Measurements from ENCODE around the gene DNAJC13. TPM values are rescaled to one million over a fixed set of nuclear protein-coding genes. Genes with fewer than 3 reads are reported as not detected.

Gene DNAJC13
- total and polyA plus RNA-seq, 7 donors, result 7.4 to 30.9 (median 24.7) TPM

GRCh38 chr3:132378846-132379245 lies 38.5 kb upstream of the DNAJC13 start:
- Histone ChIP-seq H3K9me3 (no peaks in the 10 kb centered on the region), H3K27me3 (ENCODE audit: insufficient read depth in 3 of 3, low read length in 2 of 3) (peaks cover 0 to 2% (median 0%) of the 10 kb centered on the region in 3 donors), H3K4me3 (no peak overlapping the region), H3K36me3 (ENCODE audit: insufficient read depth in 1 of 2, low read depth in 1 of 2) (no peaks in the 10 kb centered on the region), H3K27ac (no peak overlapping the region), H3K4me1 (no peaks in the 10 kb centered on the region)
- no peak for ATAC-seq
- TF ChIP-seq, protein P1, sequence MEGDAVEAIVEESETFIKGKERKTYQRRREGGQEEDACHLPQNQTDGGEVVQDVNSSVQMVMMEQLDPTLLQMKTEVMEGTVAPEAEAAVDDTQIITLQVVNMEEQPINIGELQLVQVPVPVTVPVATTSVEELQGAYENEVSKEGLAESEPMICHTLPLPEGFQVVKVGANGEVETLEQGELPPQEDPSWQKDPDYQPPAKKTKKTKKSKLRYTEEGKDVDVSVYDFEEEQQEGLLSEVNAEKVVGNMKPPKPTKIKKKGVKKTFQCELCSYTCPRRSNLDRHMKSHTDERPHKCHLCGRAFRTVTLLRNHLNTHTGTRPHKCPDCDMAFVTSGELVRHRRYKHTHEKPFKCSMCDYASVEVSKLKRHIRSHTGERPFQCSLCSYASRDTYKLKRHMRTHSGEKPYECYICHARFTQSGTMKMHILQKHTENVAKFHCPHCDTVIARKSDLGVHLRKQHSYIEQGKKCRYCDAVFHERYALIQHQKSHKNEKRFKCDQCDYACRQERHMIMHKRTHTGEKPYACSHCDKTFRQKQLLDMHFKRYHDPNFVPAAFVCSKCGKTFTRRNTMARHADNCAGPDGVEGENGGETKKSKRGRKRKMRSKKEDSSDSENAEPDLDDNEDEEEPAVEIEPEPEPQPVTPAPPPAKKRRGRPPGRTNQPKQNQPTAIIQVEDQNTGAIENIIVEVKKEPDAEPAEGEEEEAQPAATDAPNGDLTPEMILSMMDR (IDR thresholded peaks at IDR 0.05), result no peak
- no peak for DNase-seq
- 46 to 75% (median 58%) methylated on average over 2 of the region's 2 CpGs for whole genome bisulfite sequencing, 3 donors
- intact Hi-C loops (cut with DNase I), result no loop called here

DNA sequence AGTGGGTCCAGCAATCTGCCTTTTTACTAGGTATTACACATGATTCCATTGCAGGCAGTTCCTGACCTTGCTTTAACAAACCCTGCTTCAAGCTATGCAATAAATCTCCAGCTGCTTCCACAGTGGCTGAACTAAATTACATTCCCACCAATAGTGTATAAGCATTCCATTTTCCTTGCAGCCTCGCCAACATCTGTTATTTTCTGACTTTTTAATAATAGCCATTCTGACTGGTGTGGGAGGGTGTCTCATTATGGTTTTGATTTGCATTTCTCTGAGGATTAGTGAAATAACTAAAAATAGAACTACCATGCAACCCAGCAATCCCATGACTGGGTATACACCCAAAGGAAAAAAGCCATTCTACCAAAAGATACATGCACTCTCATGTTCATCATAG lies 36.4 kb upstream of the DNAJC13 start:
- H3K4me1 ChIP-seq, result no peaks in the 10 kb centered on the region
- H3K9me3 ChIP-seq, result no peaks in the 10 kb centered on the region
- DNase-seq (no peak), ATAC-seq (no peak)
- intact Hi-C loops (cut with DNase I), result no loop called here
- no peak overlapping the region for H3K27ac ChIP-seq
- 32 to 50% (median 46%) methylated on average over 1 of the region's 1 CpG for WGBS, 3 donors
- no peaks in the 10 kb centered on the region for H3K36me3 ChIP-seq (ENCODE audit: insufficient read depth in 1 of 2, low read depth in 1 of 2)
- no peak overlapping the region for H3K4me3 ChIP-seq
- H3K27me3 ChIP-seq (ENCODE audit: insufficient read depth in 3 of 3, low read length in 2 of 3), result peaks cover 0 to 2% (median 0%) of the 10 kb centered on the region in 3 donors
- TF ChIP-seq, protein P1 (IDR thresholded peaks at IDR 0.05), result no peak

DNA sequence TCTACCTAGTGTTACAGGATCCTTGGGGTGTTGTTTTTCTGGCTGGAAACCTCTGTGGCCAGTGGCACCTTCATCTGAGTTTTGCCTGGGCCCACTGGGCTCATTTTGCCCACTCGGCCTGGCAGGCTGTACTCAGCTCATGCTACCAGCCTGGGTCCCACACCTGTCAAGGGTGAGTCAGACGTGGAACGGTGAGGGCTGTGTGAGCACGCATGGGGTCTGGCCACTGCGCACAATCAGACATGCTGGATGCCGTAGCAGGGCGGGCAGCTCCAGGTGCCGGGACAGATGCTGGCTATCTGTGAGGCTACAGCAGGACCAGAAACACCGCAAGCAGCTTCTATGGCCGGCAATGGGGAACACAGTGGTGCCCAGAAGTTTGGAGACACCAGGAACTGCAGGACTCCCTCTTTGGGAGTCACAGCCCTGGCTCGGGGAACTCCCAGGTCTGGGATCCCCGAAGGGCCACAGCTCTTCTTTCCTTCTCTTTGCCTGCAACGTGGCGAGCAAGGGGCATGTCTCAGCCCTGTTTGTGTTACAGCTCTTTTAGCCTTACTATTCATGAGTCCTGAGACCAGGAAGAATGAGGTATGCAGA lies 35.9 kb upstream of the DNAJC13 start:
- TF ChIP-seq, protein P1 (IDR thresholded peaks at IDR 0.05), result no peak
- intact Hi-C loops (cut with DNase I), result no loop called here
- H3K27ac ChIP-seq, result no peak overlapping the region

DNA sequence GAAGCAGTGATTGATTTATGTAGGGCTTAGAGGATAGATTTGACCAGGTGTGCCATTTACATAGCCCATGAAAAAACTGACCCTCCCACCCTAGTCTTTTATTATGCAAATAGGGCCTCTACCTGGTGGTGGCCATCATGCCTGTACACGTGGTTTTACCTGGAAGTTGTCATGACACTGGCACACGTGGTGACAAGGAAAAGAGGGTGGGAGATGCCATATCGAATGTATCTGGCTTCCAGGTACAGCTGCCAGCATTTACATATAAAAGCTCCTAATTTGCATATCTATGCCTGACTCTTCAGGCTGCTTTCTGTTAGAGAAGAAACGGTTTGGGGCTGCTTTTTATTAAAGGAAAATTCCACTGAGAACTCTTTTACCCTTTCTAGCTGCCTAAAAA lies 35.0 kb upstream of the DNAJC13 start:
- DNase-seq (no peak), ATAC-seq (no peak)
- Histone ChIP-seq H3K27ac (no peak overlapping the region), H3K4me1 (no peaks in the 10 kb centered on the region), H3K9me3 (no peaks in the 10 kb centered on the region), H3K36me3 (ENCODE audit: insufficient read depth in 1 of 2, low read depth in 1 of 2) (no peaks in the 10 kb centered on the region), H3K4me3 (no peak overlapping the region), H3K27me3 (ENCODE audit: insufficient read depth in 3 of 3, low read length in 2 of 3) (peaks cover 0 to 2% (median 0%) of the 10 kb centered on the region in 3 donors)
- intact Hi-C loops (cut with DNase I), result no loop called here
- whole genome bisulfite sequencing, 3 donors, result 46 to 74% (median 47%) methylated on average over 4 of the region's 4 CpGs
- TF ChIP-seq, protein P1 (IDR thresholded peaks at IDR 0.05), result no peak

More for the DNA sequence above, 35.9 kb upstream of the DNAJC13 start:
- Histone ChIP-seq H3K4me1 (no peaks in the 10 kb centered on the region), H3K4me3 (no peak overlapping the region), H3K9me3 (no peaks in the 10 kb centered on the region), H3K27me3 (ENCODE audit: insufficient read depth in 3 of 3, low read length in 2 of 3) (peaks cover 0 to 2% (median 0%) of the 10 kb centered on the region in 3 donors), H3K36me3 (ENCODE audit: insufficient read depth in 1 of 2, low read depth in 1 of 2) (no peaks in the 10 kb centered on the region)
- DNase-seq (no peak), ATAC-seq (no peak)
- 66 to 89% (median 82%) methylated on average over 14 of the region's 14 CpGs for WGBS, 3 donors

DNA sequence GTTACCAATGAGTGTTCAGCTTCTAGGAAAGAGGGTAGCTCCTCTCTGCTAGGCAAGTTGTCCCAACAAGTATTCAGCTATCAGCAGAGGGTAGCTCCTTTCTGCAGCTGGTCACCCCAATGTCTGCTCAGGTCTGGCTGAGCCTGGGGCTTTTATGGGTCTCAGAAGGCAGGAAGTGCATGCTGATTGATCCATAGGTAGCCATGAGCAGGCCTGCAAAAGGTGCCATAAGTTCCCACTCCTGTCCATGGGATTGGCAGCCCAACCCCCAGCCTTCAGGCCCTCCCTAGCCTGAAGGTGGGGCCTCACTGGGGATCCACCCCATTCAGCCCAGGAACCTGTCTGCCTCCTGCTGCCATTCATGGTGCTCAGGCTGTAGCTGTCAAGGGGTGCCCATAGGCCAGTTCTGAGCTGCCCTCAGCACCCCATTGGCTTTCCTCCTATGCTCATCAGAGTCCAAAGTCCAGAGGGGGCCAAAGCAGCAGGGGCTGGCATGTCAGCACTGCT lies 34.6 kb upstream of the DNAJC13 start:
- no peak for ATAC-seq
- Histone ChIP-seq H3K4me1 (no peaks in the 10 kb centered on the region), H3K9me3 (no peaks in the 10 kb centered on the region), H3K27ac (no peak overlapping the region), H3K36me3 (ENCODE audit: insufficient read depth in 1 of 2, low read depth in 1 of 2) (no peaks in the 10 kb centered on the region), H3K27me3 (ENCODE audit: insufficient read depth in 3 of 3, low read length in 2 of 3) (peaks cover 0 to 2% (median 0%) of the 10 kb centered on the region in 3 donors), H3K4me3 (no peak overlapping the region)
- DNase-seq, result no peak
- intact Hi-C loops (cut with DNase I), result no loop called here
- TF ChIP-seq, protein P1 (IDR thresholded peaks at IDR 0.05), result no peak
